ENCODE data around the gene RBM38.

The RBM38 gene

GRCh38 chr20:57455386-57455785 is 64.2 kb downstream of the RBM38 start:
- Histone ChIP-seq H3K4me3 (ENCODE audit: low read depth in 1 of 2, low read length in 2 of 2) (no peak overlapping the region), H3K4me1 (ENCODE audit: insufficient read depth, low read length) (peaks cover 52% of the 10 kb centered on the region), H3K27ac (ENCODE audit: low read depth, low read length) (no peak overlapping the region), H3K9me3 (ENCODE audit: low read length) (no peaks in the 10 kb centered on the region), H3K27me3 (ENCODE audit: control insufficient read depth in 1 of 2, insufficient read depth in 2 of 2, low read length in 2 of 2) (no peaks in the 10 kb centered on the region), H3K9ac (ENCODE audit: low read length) (no peak overlapping the region), H3K36me3 (ENCODE audit: insufficient read depth, low read length) (no peaks in the 10 kb centered on the region)

DNA sequence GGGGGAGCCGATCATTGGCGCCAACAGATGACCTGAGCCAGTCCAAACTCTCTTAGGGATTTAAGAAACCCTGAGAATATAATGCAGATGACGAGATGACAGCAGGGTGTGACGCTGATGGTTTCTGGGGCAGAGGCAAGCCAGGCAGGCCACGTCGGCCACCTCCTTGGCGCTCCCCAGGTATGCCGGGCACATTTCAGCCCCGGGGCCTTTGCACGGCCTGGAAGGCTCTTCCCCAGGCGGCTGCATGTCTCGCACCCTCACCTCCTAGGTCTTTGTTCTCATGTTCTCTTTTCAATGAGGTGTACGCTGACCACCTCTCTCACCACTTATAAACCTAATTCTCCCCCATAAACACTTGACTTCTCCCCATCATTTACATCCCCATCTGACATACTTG is 64.9 kb downstream of the RBM38 start:
- Histone ChIP-seq H3K4me1 (ENCODE audit: insufficient read depth, low read length) (peaks cover 45% of the 10 kb centered on the region), H3K27ac (ENCODE audit: low read depth, low read length) (no peak overlapping the region), H3K27me3 (ENCODE audit: control insufficient read depth in 1 of 2, insufficient read depth in 2 of 2, low read length in 2 of 2) (no peaks in the 10 kb centered on the region), H3K9me3 (ENCODE audit: low read length) (no peaks in the 10 kb centered on the region), H3K9ac (ENCODE audit: low read length) (no peak overlapping the region), H3K4me3 (ENCODE audit: low read depth in 1 of 2, low read length in 2 of 2) (no peak overlapping the region), H3K36me3 (ENCODE audit: insufficient read depth, low read length) (no peaks in the 10 kb centered on the region)

GRCh38 chr20:57457243-57458095 is 66.3 kb downstream of the RBM38 start:
- Histone ChIP-seq H3K4me1 (ENCODE audit: insufficient read depth, low read length) (peaks cover 31% of the 10 kb centered on the region), H3K4me3 (ENCODE audit: low read depth in 1 of 2, low read length in 2 of 2) (no peak overlapping the region), H3K9me3 (ENCODE audit: low read length) (no peaks in the 10 kb centered on the region), H3K36me3 (ENCODE audit: insufficient read depth, low read length) (no peaks in the 10 kb centered on the region), H3K27ac (ENCODE audit: low read depth, low read length) (peak overlapping the region; percentile 87), H3K9ac (ENCODE audit: low read length) (no peak overlapping the region), H3K27me3 (ENCODE audit: control insufficient read depth in 1 of 2, insufficient read depth in 2 of 2, low read length in 2 of 2) (no peaks in the 10 kb centered on the region)

DNA sequence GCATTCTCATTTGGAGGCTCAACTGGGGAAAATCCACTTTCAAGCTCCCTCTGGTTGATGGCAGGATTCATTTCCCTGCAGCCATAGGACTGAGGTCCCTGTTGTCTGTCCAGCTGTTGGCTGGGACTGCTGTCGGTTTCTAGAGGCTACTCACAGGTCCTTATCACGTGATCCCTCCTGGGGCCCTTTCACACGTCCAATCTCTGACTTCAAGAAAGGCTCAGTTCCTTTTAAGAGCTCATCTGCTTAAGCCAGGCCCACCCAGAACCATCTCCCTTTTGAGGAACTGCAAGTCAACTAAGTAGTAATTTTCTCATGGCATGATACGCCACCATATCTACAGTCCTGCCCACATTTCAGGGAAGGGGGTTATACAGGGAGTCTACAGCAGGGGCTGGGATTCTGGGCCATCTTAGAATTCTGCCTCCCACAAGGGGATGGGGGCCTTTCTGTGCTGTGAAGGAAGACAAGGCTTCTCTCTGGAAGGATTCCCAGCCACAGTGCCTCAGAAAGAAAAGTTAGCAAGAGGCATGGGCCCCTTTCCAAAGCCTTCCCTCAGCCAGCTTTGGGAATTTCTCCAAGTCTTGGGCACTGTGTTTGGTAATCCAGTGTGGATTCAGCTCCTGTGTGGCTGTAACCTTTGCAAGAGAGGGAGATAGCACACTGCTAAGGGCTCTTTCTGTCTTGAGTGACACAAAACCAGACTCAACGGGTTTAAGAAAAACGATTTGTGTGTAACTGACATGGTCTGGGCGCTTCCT is 67.4 kb downstream of the RBM38 start:
- no peaks in the 10 kb centered on the region for H3K36me3 ChIP-seq (ENCODE audit: insufficient read depth, low read length)
- H3K27ac ChIP-seq (ENCODE audit: low read depth, low read length) = peak overlapping the region; percentile 87
- H3K4me1 ChIP-seq (ENCODE audit: insufficient read depth, low read length) = peaks cover 27% of the 10 kb centered on the region

More for the DNA sequence above, 67.4 kb downstream of the RBM38 start:
- no peaks in the 10 kb centered on the region for H3K9me3 ChIP-seq (ENCODE audit: low read length)
- H3K27me3 ChIP-seq (ENCODE audit: control insufficient read depth in 1 of 2, insufficient read depth in 2 of 2, low read length in 2 of 2) = no peaks in the 10 kb centered on the region
- no peak overlapping the region for H3K4me3 ChIP-seq (ENCODE audit: low read depth in 1 of 2, low read length in 2 of 2)
- peak overlapping the region; percentile 50 for H3K9ac ChIP-seq (ENCODE audit: low read length)

All from muscle layer of colon (tissue), 2 donors.